Prostate gland (tissue), 2 donors: ENCODE results near the gene LRRC23. TPM values are rescaled to one million over a fixed set of nuclear protein-coding genes. Genes with fewer than 3 reads are reported as not detected.
A peak's percentile ranks its signal among the peaks of the same experiment; 100 is the strongest.

ENCODE experiments used
- DNase-seq: peaks from one replicate; pipeline ENCODE4 v3.0.0-alpha.2; 2019; ENCODE audit warnings: low spot score
- H3K27ac ChIP-seq, 2 donors: fragments of 200-600 bp; sonication (generic); 2 replicates each; pipeline ENCODE4 v1.5.1; 2017 to 2019
- H3K27me3 ChIP-seq: fragments of 200-600 bp; sonication (generic); replicated peaks from 2 replicates; pipeline ENCODE4 v1.5.1; 2019; ENCODE audit not compliant: insufficient read depth
- H3K36me3 ChIP-seq, 2 donors: fragments of 200-600 bp; sonication (generic); 1 replicate in 1 of 2; 2 replicates in 1 of 2; pipeline versions ENCODE4 v1.5.1 to v1.8.1; 2017 to 2019
- H3K4me1 ChIP-seq: fragments of 200-600 bp; sonication (generic); replicated peaks from 2 replicates; pipeline ENCODE4 v1.5.1; 2019
- H3K4me3 ChIP-seq, 2 donors: fragments of 200-600 bp; sonication (generic); 2 replicates each; pipeline ENCODE4 v1.5.1; 2017 to 2019
- H3K9me3 ChIP-seq: fragments of 200-600 bp; sonication (generic); 2 replicates; pipeline ENCODE4 v1.5.1; 2017
- CTCF ChIP-seq, 4 experiments: fragments of 200-600 bp in 2 of 4; fragments of 450-650 bp in 2 of 4; sonication (generic) in 2 of 4; IDR thresholded peaks; 1 replicate in 3 of 4; 2 replicates in 1 of 4; pipeline ENCODE4 v1.5.1; 2016 to 2019; ENCODE audit warnings: antibody characterized with exemption in 4 of 4, mild to moderate bottlenecking in 2 of 4, moderate library complexity in 2 of 4
- POLR2A ChIP-seq: fragments of 450-650 bp; IDR thresholded peaks from one replicate; pipeline ENCODE4 v1.6.1; 2016; ENCODE audit warnings: antibody characterized with exemption, mild to moderate bottlenecking
- POLR2AphosphoS5 ChIP-seq: sonication (generic); formaldehyde crosslinking; IDR thresholded peaks from one replicate; pipeline ENCODE4 v1.6.1; 2017; ENCODE audit warnings: antibody characterized with exemption
- WGBS: methylation state at CpG from one replicate; pipeline ENCODE4 v1.1.5; 2018; 5-methylcytosine and 5-hydroxymethylcytosine counted together
- intact Hi-C: fragments of 100-400 bp; cut with DNase I; formaldehyde crosslinking; loops from one replicate; pipeline ENCODE4 v1.14.2; 2022
- total RNA-seq, 2 donors: library from RNA; depleted of rRNA; stranded (reverse); fragments of >200 nt; gene quantifications; one replicate each; pipeline ENCODE4 v1.1.0, GENCODE V29; 2016

LRRC23 gene
- total RNA-seq, 2 donors from 2014 or later = 15.9 to 25.3 TPM

DNA sequence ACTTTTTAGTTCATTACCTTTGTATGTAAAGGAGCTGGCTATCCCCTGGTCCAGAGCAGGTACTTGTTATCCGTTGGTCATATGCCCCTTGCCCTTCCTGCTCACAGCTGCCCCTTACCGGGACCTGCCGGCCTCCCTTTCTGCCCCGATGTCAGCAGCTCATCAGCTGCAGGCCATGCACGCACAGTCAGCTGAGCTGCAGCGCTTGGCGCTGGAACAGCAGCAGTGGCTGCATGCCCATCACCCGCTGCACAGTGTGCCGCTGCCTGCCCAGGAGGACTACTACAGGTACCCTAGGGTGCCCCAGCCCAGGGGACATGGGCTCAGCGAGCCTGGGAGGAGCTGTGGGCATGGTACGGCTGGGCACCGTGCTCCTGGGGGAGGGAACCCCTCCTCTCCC lies 36.6 kb downstream of the LRRC23 start:
- 87% methylated on average over 12 of the region's 12 CpGs for WGBS
- Histone ChIP-seq H3K9me3 (no peaks in the 10 kb centered on the region), H3K36me3 (no peaks in the 10 kb centered on the region), H3K4me1 (peaks cover 23% of the 10 kb centered on the region), H3K4me3 (no peak overlapping the region), H3K27me3 (no peaks in the 10 kb centered on the region), H3K27ac (peak overlapping the region in 1 of 2 donors; percentile 94)
- no peak for DNase-seq
- TF ChIP-seq CTCF (IDR thresholded peaks at IDR 0.05) (no peak), POLR2AphosphoS5 (peak; percentile 5)
- intact Hi-C loops = no loop called here

DNA sequence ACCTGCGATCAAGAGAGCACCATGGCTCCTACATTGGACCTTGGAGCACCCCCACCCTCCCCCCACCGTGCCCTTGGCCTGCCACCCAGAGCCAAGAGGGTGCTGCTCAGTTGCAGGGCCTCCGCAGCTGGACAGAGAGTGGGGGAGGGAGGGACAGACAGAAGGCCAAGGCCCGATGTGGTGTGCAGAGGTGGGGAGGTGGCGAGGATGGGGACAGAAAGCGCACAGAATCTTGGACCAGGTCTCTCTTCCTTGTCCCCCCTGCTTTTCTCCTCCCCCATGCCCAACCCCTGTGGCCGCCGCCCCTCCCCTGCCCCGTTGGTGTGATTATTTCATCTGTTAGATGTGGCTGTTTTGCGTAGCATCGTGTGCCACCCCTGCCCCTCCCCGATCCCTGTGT lies 37.2 kb downstream of the LRRC23 start:
- Histone ChIP-seq H3K36me3 (no peaks in the 10 kb centered on the region), H3K4me3 (no peak overlapping the region), H3K4me1 (peaks cover 21% of the 10 kb centered on the region), H3K9me3 (no peaks in the 10 kb centered on the region), H3K27me3 (no peaks in the 10 kb centered on the region), H3K27ac (peak overlapping the region in 1 of 2 donors; percentile 94)
- TF ChIP-seq CTCF (IDR thresholded peaks at IDR 0.05) = no peak
- TF ChIP-seq POLR2AphosphoS5 = no peak
- TF ChIP-seq POLR2A = no peak
- 77% methylated on average over 12 of the region's 12 CpGs for WGBS
- intact Hi-C loops = no loop called here
- DNase-seq = no peak

- Histone ChIP-seq H3K36me3 (no peaks in the 10 kb centered on the region), H3K27ac (peak overlapping the region; percentile 94 to 97), H3K4me1 (peaks cover 23% of the 10 kb centered on the region), H3K27me3 (no peaks in the 10 kb centered on the region), H3K9me3 (no peaks in the 10 kb centered on the region), H3K4me3 (no peak overlapping the region)
- no peak for DNase-seq
- intact Hi-C loops = no loop called here
- WGBS = 81% methylated on average over 11 of the region's 11 CpGs
- TF ChIP-seq POLR2AphosphoS5 = no peak
- no peak for TF ChIP-seq POLR2A
- no peak for TF ChIP-seq CTCF (IDR thresholded peaks at IDR 0.05)
These were observed 37.7 kb downstream of the LRRC23 start for GRCh38 chr12:6942331-6942665.

GRCh38 chr12:6943389-6943721 lies 38.7 kb downstream of the LRRC23 start:
- TF ChIP-seq CTCF (IDR thresholded peaks at IDR 0.05) = no peak
- TF ChIP-seq POLR2A = peak; percentile 40
- TF ChIP-seq POLR2AphosphoS5 = peak; percentile 88
- DNase-seq = peak; percentile 89
- peaks cover 23% of the 10 kb centered on the region for H3K4me1 ChIP-seq

GRCh38 chr12:6943722-6944380 lies 39.2 kb downstream of the LRRC23 start, which contains the start of the genes C12orf57 and RNU7-1:
C12orf57 (plus strand) TSS chr12:6944022; CDS start chr12:6944122, 100 bp downstream.
RNU7-1 (plus strand) TSS chr12:6943816.
- intact Hi-C loops = no loop called here
- WGBS = 0% methylated on average over 31 of the region's 31 CpGs
- Histone ChIP-seq H3K4me1 (peaks cover 18% of the 10 kb centered on the region), H3K36me3 (no peaks in the 10 kb centered on the region), H3K4me3 (peak within 1 kb of the TSS; percentile 58 to 67), H3K27me3 (no peaks in the 10 kb centered on the region), H3K27ac (peak within 1 kb of the TSS; percentile 94 to 97), H3K9me3 (no peaks in the 10 kb centered on the region)
- DNase-seq = peak; percentile 52
- no peak for TF ChIP-seq CTCF (IDR thresholded peaks at IDR 0.05)
- peak; percentile 78 for TF ChIP-seq POLR2AphosphoS5
- peak; percentile 56 for TF ChIP-seq POLR2A

More at GRCh38 chr12:6943389-6943721, 38.7 kb downstream of the LRRC23 start:
- H3K4me3 ChIP-seq = peak overlapping the region; percentile 58 to 67
- H3K27ac ChIP-seq = peak overlapping the region; percentile 94 to 97
- H3K36me3 ChIP-seq = no peaks in the 10 kb centered on the region
- no peaks in the 10 kb centered on the region for H3K9me3 ChIP-seq
- under 1% methylated on average over 13 of the region's 13 CpGs for WGBS
- intact Hi-C loops = no loop called here
- H3K27me3 ChIP-seq = no peaks in the 10 kb centered on the region
